ENCODE data around the gene CEP83.

Gene CEP83

DNA sequence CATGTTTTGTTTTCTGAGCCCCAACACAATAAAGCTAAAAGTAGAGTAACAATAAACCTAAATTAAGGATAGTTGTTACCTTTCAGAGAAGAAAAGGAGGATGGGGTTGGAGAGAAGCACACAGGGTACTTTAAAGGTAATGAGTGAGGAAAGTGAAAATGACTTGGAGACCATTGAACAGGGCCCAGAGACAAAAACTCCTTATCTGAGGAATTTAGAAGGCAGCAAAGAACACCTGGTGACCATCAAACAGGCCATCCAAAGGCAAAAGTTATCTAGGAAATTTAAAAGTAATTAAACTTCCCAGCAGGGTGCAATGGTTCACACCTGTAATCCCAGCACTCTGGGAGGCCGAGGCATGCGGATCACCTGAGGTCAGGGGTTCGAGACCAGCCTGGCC, 39.0 kb upstream of the CEP83 start:
- no peak overlapping the region for H3K27ac ChIP-seq (replicated peaks)
- TF ChIP-seq, protein P1, sequence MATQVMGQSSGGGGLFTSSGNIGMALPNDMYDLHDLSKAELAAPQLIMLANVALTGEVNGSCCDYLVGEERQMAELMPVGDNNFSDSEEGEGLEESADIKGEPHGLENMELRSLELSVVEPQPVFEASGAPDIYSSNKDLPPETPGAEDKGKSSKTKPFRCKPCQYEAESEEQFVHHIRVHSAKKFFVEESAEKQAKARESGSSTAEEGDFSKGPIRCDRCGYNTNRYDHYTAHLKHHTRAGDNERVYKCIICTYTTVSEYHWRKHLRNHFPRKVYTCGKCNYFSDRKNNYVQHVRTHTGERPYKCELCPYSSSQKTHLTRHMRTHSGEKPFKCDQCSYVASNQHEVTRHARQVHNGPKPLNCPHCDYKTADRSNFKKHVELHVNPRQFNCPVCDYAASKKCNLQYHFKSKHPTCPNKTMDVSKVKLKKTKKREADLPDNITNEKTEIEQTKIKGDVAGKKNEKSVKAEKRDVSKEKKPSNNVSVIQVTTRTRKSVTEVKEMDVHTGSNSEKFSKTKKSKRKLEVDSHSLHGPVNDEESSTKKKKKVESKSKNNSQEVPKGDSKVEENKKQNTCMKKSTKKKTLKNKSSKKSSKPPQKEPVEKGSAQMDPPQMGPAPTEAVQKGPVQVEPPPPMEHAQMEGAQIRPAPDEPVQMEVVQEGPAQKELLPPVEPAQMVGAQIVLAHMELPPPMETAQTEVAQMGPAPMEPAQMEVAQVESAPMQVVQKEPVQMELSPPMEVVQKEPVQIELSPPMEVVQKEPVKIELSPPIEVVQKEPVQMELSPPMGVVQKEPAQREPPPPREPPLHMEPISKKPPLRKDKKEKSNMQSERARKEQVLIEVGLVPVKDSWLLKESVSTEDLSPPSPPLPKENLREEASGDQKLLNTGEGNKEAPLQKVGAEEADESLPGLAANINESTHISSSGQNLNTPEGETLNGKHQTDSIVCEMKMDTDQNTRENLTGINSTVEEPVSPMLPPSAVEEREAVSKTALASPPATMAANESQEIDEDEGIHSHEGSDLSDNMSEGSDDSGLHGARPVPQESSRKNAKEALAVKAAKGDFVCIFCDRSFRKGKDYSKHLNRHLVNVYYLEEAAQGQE (IDR thresholded peaks at IDR 0.05; ENCODE audit: insufficient replicate concordance, low read depth), result no peak
- TF ChIP-seq POLR2AphosphoS5 (IDR thresholded peaks at IDR 0.05; ENCODE audit: low read depth) (no peak), SPI1 (IDR thresholded peaks at IDR 0.05; ENCODE audit: borderline replicate concordance, low read depth) (no peak), GABPA (IDR thresholded peaks at IDR 0.05; ENCODE audit: low read depth) (no peak)
- TF ChIP-seq, protein P2, sequence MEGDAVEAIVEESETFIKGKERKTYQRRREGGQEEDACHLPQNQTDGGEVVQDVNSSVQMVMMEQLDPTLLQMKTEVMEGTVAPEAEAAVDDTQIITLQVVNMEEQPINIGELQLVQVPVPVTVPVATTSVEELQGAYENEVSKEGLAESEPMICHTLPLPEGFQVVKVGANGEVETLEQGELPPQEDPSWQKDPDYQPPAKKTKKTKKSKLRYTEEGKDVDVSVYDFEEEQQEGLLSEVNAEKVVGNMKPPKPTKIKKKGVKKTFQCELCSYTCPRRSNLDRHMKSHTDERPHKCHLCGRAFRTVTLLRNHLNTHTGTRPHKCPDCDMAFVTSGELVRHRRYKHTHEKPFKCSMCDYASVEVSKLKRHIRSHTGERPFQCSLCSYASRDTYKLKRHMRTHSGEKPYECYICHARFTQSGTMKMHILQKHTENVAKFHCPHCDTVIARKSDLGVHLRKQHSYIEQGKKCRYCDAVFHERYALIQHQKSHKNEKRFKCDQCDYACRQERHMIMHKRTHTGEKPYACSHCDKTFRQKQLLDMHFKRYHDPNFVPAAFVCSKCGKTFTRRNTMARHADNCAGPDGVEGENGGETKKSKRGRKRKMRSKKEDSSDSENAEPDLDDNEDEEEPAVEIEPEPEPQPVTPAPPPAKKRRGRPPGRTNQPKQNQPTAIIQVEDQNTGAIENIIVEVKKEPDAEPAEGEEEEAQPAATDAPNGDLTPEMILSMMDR (IDR thresholded peaks at IDR 0.05; ENCODE audit: insufficient read depth, low read length), result no peak
- no peak for DNase-seq (ENCODE audit: low read depth in 1 of 2, low spot score in 1 of 2)
- H3K4me3 ChIP-seq (replicated peaks; ENCODE audit: insufficient read depth, low read length), result no peak overlapping the region
- H3K27me3 ChIP-seq (ENCODE audit: insufficient read depth, poor library complexity, severe bottlenecking), result no peaks in the 10 kb centered on the region

DNA sequence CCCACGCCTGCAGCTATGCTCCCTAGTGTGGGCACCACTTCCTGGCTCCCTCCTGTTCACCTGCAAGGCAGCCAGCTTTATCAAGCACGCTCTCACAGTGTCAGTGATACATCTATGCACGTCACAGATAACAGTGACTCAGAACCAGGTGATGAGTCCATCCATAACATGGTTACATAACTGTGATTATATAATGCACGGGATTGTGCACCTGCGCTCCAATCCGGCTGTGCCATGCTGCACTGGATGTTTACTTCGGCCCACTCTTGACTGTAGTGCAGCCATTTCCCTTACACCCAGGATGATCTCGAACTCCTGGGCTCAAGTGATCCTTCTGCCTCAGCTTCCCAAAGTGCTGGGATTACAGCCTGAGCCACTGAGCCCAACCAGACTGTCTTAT, 38.4 kb upstream of the CEP83 start:
- Histone ChIP-seq H3K4me3 (replicated peaks; ENCODE audit: insufficient read depth, low read length) (no peak overlapping the region), H3K27ac (replicated peaks) (no peak overlapping the region), H3K27me3 (ENCODE audit: insufficient read depth, poor library complexity, severe bottlenecking) (no peaks in the 10 kb centered on the region)
- DNase-seq (ENCODE audit: low read depth in 1 of 2, low spot score in 1 of 2), result no peak
- TF ChIP-seq GABPA (IDR thresholded peaks at IDR 0.05; ENCODE audit: low read depth) (no peak), POLR2AphosphoS5 (IDR thresholded peaks at IDR 0.05; ENCODE audit: low read depth) (no peak), SPI1 (IDR thresholded peaks at IDR 0.05; ENCODE audit: borderline replicate concordance, low read depth) (no peak)
- TF ChIP-seq, protein P1 (IDR thresholded peaks at IDR 0.05; ENCODE audit: insufficient replicate concordance, low read depth), result no peak
- TF ChIP-seq, protein P2 (IDR thresholded peaks at IDR 0.05; ENCODE audit: insufficient read depth, low read length), result no peak

DNA sequence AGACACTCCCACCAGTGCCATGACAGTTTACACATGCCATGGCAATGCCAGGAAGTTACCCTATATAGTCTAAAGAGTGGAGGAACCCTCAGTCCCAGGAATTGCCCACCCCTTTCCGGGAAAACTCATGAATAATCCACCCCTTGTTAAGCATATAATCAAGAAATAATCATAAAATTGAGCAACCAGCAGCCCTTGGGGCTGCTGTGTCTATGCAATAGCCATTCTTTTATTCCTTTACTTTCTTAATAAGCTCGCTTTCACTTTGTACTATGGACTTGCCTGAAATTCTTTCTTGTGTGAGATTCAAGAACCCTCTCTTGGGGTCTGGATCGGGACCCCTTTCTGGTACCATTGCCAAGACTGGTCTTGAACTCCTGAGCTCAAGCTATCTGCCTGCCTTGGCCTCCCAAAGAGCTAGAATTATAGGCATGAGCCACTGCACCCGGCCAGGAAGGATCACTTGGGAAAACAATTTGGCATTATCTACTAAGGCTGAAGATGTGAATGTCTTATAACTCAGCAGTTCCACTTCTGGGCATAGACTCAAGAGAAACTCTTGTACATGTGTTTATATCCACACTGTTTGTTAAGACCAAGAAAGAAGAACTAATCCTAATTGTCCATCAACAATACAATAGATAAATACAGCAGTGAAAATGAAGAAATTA, 35.9 kb upstream of the CEP83 start:
- no peak for DNase-seq (ENCODE audit: low read depth in 1 of 2, low spot score in 1 of 2)
- Histone ChIP-seq H3K27ac (replicated peaks) (no peak overlapping the region), H3K4me3 (replicated peaks; ENCODE audit: insufficient read depth, low read length) (no peak overlapping the region), H3K27me3 (ENCODE audit: insufficient read depth, poor library complexity, severe bottlenecking) (no peaks in the 10 kb centered on the region)
- TF ChIP-seq, protein P2 (IDR thresholded peaks at IDR 0.05; ENCODE audit: insufficient read depth, low read length), result no peak
- TF ChIP-seq GABPA (IDR thresholded peaks at IDR 0.05; ENCODE audit: low read depth) (no peak), POLR2AphosphoS5 (IDR thresholded peaks at IDR 0.05; ENCODE audit: low read depth) (no peak), SPI1 (IDR thresholded peaks at IDR 0.05; ENCODE audit: borderline replicate concordance, low read depth) (no peak)
- TF ChIP-seq, protein P1 (IDR thresholded peaks at IDR 0.05; ENCODE audit: insufficient replicate concordance, low read depth), result no peak
